NCI-H2227 (cell line): ENCODE results near the gene DOCK4.
A peak's percentile ranks its signal among the peaks of the same experiment; 100 is the strongest.

Source experiments
- DNase-seq: peaks from one replicate; lab custom pipeline; 2025; ENCODE audit not compliant: unreplicated experiment; lab: John Stamatoyannopoulos, UW

DOCK4 gene

GRCh38 chr7:112215787-112216186 lies 9.6 kb upstream of the DOCK4 start:
- no peak for DNase-seq

- peak; percentile 6 for DNase-seq
These were observed 8.7 kb upstream of the DOCK4 start for GRCh38 chr7:112214883-112215282.

- peak; percentile 34 for DNase-seq
These were observed 8.1 kb upstream of the DOCK4 start for GRCh38 chr7:112214268-112214667.

- peak; percentile 68 for DNase-seq
These were observed 7.5 kb upstream of the DOCK4 start for GRCh38 chr7:112213735-112214134.

- no peak for DNase-seq
These were observed 6.4 kb upstream of the DOCK4 start for GRCh38 chr7:112212571-112212970.

GRCh38 chr7:112211348-112211907 lies 5.2 kb upstream of the DOCK4 start:
- DNase-seq: no peak

- no peak for DNase-seq
These were observed 1.6 kb upstream of the DOCK4 start for GRCh38 chr7:112207765-112208164.

GRCh38 chr7:112206991-112207592 lies 893 bp upstream of the DOCK4 start:
- DNase-seq: no peak

- peak; percentile 74 for DNase-seq
These were observed 609 bp downstream of the DOCK4 start for GRCh38 chr7:112205343-112206237.

GRCh38 chr7:112204499-112205342 lies 1.5 kb downstream of the DOCK4 start:
- peak; percentile 38 for DNase-seq

- no peak for DNase-seq
These were observed 2.8 kb downstream of the DOCK4 start for GRCh38 chr7:112203365-112203739.

- peak; percentile 57 for DNase-seq
These were observed 3.4 kb downstream of the DOCK4 start for GRCh38 chr7:112202816-112203215.

- no peak for DNase-seq
These were observed 4.4 kb downstream of the DOCK4 start for GRCh38 chr7:112201839-112202238.

GRCh38 chr7:112201411-112201810 lies 4.8 kb downstream of the DOCK4 start:
- no peak for DNase-seq

GRCh38 chr7:112199672-112200071 lies 6.5 kb downstream of the DOCK4 start:
- no peak for DNase-seq

GRCh38 chr7:112199035-112199655 lies 7.1 kb downstream of the DOCK4 start:
- no peak for DNase-seq

- no peak for DNase-seq
These were observed 8.9 kb downstream of the DOCK4 start for GRCh38 chr7:112197322-112197721.

- DNase-seq: no peak
These were observed 10.5 kb downstream of the DOCK4 start for GRCh38 chr7:112195717-112196116.

GRCh38 chr7:112193915-112194502 lies 12.2 kb downstream of the DOCK4 start:
- no peak for DNase-seq
